Umbilical cord (tissue), 2 donors: ENCODE results near the gene EPC1. TPM values are rescaled to one million over a fixed set of nuclear protein-coding genes. Genes with fewer than 3 reads are reported as not detected.
"Not testable (repeated sequence)": the region's sequence is repeated elsewhere in the genome, so short reads cannot be mapped to it uniquely, and the experiment has no call there.

Experiments
- DNase-seq: peaks from one replicate; pipeline ENCODE4 v3.0.0-alpha.2; 2015; ENCODE audit warnings: low spot score
- total RNA-seq: library from RNA; depleted of rRNA; stranded (reverse); fragments of >200 nt; gene quantifications from one replicate; pipeline ENCODE4 v1.2.3, GENCODE V29; 2014; ENCODE audit warnings: low replicate concordance; ENCODE audit not compliant: insufficient read depth

EPC1 gene
- total RNA-seq, 1 donor from 2014 or later: 51.0 TPM

GRCh38 chr10:32279795-32280194 lies 67.2 kb downstream of the EPC1 start:
- no peak for DNase-seq

GRCh38 chr10:32273336-32273735 lies 73.6 kb downstream of the EPC1 start:
- DNase-seq: no peak

DNA sequence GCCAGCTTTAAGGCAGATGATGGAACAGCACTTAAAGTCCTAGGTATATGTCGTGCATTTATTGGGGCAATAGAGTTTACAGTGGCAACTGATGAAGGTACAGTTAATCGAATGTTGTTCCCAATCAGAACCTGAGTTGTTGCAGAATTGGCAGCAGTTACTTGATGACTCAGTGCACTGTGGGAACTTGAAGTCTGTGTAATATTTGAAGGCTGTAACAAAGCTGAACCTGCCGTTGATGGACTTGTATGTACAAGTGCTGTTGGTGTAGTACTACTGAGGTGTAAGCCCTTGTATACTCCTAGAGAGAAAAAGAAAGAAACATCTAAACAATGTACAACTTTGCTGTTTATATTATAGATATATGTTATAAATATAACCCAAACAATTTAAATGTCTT lies 75.3 kb downstream of the EPC1 start:
- no peak for DNase-seq

GRCh38 chr10:32269343-32270100 lies 77.4 kb downstream of the EPC1 start:
- no peak for DNase-seq

- DNase-seq: no peak
Measured at GRCh38 chr10:32268788-32269187, 78.2 kb downstream of the EPC1 start.

DNA sequence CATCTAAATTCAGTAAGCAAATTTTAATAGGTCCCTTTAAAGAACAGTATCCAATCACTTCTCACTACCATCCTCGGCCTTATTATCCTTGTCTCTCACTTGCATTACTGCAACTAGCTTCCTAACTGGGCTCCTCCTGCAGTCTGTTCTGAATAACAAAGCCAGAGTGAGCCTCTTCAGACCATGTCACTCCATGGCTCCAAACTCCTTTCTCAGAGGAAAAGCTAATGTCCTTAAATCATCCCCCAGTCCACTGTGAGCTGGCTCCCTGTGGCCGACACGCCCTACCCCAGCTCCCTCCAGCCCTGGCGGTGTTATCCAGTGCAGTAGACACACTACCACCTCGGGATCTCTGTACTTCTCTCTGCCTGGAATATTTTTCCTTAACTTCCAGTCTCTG lies 80.0 kb downstream of the EPC1 start:
- DNase-seq: no peak

DNA sequence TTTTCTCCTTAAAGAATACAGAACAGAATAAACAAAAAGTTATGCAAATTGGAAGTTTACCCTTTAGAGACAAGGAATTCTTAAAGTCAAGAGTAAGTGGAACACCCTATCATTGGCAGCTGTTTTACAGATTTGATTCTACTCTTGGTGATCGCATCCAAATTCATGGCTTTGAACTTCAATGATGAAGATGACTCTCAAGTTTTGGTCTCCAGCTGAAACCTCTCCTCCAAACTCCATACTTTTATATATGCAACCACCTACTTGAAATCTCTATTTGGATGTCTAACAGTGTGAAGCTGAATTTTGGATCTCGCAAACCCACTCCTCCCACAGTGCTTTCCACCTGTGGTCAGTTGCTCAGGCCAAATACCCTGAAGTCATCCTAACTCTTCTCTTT lies 80.4 kb downstream of the EPC1 start:
- no peak for DNase-seq

DNA sequence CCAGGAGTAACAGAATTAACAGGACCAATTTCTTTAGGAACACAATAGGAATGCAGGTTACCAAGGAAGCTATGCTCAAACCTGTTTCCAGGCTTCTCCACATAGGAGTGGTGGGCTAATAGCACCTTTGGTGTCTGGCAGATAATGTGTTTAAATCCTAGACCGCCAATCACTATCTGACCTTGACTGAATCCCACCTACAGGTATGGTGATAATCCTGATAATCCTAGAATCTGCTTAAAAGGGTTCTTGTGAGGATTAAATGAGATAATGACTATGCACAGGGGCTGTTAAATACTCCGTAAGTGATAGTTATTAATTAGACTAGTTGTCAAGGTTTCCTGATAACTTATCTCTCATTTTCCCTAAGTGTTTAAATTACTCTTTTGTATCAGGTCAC lies 81.2 kb downstream of the EPC1 start:
- no peak for DNase-seq

GRCh38 chr10:32263300-32263699 lies 83.7 kb downstream of the EPC1 start:
- no peak for DNase-seq

GRCh38 chr10:32259551-32259950 lies 87.4 kb downstream of the EPC1 start:
- no peak for DNase-seq

DNA sequence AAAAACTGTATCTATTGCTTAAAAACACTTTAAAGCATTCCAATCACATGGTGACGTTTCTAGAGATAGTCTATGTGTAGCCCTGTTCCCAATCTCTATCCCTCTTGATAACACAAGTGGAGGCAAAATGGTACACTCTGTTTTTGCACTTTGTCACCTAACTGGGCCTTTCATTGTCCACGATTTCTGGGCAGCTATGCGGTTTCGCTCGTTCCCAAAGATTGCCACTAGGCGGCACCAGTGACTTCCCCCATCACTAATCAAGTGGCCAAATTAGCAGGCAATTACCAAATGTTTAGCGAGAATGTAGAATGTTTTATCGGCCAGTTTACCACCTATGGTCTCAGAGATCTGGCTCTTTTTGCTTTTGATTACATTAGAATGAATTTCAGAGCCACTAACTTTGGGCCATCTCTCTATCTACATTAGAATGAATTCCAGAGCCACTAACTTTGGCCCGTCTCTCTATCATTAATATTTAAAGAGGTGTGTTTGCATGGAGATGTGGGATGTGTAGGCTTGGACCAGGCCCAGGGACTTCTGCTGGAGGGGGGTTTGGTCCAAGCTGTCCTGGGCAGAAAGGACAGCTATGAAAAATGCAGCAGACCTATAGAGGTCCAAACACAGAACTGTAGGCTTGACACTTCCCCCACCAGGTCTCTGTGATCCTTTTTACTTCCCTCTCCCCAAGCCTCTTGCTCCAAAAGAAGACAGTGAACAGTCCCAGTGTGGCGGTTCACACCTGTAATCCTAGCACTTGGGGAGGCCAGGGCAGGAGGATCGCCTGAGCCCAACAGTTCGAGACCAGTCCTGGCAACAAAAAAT lies 90.1 kb downstream of the EPC1 start:
- DNase-seq: no peak

DNA sequence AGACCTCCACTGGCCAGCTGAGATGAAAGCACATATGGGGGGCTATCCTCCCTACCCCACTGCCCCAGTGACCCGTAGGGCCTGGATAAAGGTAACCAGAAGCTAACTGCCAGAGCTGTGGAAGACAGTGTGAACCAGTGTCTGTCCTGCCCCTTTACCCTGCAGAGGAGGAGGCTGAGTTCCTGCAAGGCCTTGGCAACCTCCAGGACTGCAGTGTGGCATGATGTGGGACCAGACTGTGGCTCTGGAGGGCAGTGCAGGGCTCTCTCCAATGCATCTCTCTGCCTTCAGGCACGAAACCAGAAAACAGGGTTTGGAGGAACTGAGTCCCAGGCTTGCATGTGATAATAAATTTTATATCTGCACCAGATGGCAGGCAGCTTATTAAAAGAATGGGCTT lies 93.1 kb downstream of the EPC1 start:
- DNase-seq: no peak

GRCh38 chr10:32253276-32253675 lies 93.7 kb downstream of the EPC1 start:
- peak; percentile 76 for DNase-seq

DNA sequence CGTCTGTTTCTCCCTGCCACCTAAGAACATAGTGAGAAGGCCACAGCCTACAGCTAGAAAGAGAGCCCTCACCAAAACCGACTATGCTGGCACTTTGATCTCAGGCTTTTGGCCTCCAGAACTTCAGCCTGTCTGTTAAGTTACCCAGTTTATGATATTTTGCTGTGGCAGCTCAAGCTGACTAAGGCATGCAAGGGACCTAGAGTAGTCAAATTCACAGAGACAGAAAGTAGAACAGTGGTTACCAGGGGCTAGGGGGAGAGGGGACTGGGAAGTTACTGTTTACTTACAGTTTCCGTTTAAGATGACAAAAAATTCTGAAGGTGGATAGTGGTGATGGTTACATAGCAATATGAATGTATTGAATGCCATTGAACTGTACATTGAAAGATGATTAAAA lies 96.5 kb downstream of the EPC1 start:
- not testable (repeated sequence) for DNase-seq

DNA sequence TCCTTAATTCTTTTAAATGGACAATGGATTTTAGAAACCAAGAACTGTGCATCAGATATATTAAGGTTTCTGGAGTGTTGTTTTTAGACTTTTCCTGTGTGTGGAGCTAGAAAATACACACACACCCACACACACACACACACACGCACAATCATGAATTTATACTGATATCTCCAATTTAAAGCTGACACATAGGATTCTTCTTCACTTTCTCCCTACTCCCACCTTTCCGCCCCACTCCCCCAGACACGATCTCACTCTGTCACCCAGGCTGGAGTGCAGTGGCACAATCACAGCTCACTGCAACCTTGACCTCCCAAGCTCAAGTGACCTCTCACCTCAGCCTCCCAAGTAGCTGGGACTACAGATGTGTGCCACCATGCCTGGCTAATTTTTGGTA lies 100.3 kb downstream of the EPC1 start:
- DNase-seq: no peak

- DNase-seq: no peak
Measured at GRCh38 chr10:32245760-32246159, 101.2 kb downstream of the EPC1 start.

DNA sequence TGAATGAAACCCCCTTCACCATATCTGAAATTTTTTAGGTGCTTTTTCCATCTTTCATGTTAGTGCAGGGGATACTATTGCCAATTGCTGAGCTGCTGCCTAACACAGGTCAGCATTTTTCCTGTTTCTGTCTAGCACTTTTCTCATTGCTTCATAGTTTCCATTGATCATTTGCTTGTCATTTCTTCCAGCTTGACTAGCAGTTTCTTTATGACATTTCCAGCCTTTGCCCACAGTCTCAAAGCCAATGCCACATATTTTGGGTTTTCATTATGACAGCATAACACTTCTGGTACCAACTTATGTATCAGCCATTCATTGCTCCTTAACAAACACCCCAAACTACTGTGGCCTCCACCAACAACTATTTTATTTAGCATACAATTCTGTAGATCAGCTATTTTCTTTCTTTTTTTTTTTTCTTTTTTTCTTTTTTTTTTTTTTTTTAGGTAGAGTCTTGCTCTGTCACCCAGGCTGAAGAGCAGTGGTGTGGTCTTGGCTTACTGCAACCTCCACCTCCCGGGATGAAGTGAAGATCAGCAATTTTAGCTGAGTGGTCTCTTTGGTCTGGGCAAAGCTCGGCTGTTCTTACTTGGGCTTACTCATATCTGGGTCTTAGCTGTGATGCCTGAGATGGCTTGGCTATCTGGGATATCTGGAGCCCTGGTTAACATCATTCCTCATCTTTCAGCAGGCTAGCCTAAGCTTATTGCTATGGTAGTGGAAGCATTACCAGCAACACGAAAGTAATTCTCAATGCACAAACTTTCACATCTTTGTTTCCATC lies 102.3 kb downstream of the EPC1 start:
- DNase-seq: peak; percentile 95

DNA sequence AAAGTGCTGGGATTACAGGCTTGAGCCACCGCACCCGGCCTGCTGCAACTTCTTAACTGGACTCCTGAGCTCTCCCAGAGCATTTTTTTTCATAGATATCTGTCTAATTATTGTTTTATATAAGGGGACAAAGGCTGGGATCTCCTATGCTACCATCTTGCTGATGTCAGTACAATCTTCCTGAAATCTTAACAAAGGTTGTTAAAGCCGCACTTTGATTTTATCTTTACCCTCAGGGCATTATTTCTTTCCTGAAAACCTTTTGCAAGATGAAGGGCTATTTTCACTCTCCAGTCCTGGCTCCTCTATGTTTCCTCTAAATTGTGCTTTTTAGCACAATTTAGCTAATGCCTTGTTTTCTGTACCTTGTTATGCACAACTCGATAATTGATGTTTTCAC lies 102.9 kb downstream of the EPC1 start:
- no peak for DNase-seq

GRCh38 chr10:32241946-32242345 lies 105.0 kb downstream of the EPC1 start:
- no peak for DNase-seq

DNA sequence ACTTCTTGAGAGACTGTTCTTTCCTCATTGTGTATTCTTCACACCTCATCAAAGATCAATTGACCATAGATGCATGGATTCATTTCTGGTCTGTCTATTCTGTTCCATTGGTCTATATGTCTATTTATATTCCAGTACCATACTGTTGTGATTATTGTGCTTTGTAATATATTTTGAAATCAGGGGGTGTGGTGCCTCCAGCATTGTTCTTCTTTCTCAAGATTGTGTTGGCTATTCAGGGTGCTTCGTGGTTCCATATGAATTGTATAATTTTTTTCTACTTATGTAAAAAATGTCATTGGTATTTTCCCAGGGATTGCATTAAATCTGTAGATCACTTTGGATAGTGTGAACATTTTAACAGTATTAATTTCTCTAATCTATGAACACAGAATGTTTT lies 106.5 kb downstream of the EPC1 start:
- DNase-seq: no peak

GRCh38 chr10:32239769-32240168 lies 107.2 kb downstream of the EPC1 start:
- no peak for DNase-seq

DNA sequence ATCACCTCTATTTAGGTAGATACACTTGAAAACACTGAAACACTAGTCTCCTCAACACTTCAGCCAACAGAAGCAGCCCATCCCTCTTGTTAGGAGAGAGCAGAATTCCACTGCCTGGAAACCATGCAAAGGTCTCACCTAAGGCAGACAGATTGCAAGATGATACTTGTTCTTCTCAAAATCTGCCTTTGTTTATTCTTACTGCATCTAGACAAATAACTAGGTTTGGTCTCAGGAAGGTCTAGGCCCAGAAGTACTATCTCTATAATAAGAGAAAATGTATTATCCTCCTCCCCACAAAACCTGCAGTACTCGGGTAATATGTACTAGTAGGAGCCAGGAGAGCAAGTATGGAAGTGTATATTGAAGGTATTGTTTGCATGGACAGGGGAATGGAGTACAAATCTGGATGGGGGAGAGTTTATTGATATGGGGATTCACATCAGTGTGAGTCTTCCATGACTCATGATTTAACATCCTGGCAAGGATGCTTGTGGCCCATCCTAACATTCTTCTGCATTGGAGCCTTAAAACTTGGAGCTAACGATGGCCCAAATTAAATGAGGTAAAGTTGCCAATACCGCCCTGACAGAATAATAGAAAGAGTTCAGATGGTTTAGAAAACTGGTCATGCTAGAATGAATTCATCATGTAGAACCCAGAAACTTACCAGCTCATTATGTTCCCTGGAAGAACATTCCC lies 109.2 kb downstream of the EPC1 start:
- no peak for DNase-seq
